Right kidney (tissue), 9 donors: Measurements from ENCODE around the gene SLC39A13.
A peak's percentile ranks its signal among the peaks of the same experiment; 100 is the strongest.

ENCODE experiments used
- DNase-seq: peaks from one replicate; pipeline ENCODE4 v3.0.0-alpha.2; 2016
- long read RNA-seq, 8 donors: transcript quantifications; one replicate each; lab custom pipeline, GENCODE V29; 2026

The SLC39A13 gene
- long read RNA-seq, donor 1, partial matches to known transcripts, result 0 of 26 reads
- long read RNA-seq, donor 1, other reads (novel, unspliced or antisense), result 24 of 26 reads
- long read RNA-seq, donor 2, partial matches to known transcripts, result 0 of 14 reads
- long read RNA-seq, donor 2, other reads (novel, unspliced or antisense), result 14 of 14 reads
- long read RNA-seq, donor 3, partial matches to known transcripts, result 25 of 37 reads
- long read RNA-seq, donor 3, other reads (novel, unspliced or antisense), result 10 of 37 reads
- long read RNA-seq, donor 4, partial matches to known transcripts, result 0 of 14 reads
- long read RNA-seq, donor 4, other reads (novel, unspliced or antisense), result 11 of 14 reads
- long read RNA-seq, donor 5, partial matches to known transcripts, result 27 of 44 reads
- long read RNA-seq, donor 5, other reads (novel, unspliced or antisense), result 16 of 44 reads
- long read RNA-seq, donor 6, partial matches to known transcripts, result 0 of 23 reads
- long read RNA-seq, donor 6, other reads (novel, unspliced or antisense), result 19 of 23 reads
- long read RNA-seq, donor 7, partial matches to known transcripts, result 0 of 22 reads
- long read RNA-seq, donor 7, other reads (novel, unspliced or antisense), result 19 of 22 reads
- long read RNA-seq, donor 8, partial matches to known transcripts, result 0 of 18 reads
- long read RNA-seq, donor 8, other reads (novel, unspliced or antisense), result 15 of 18 reads

DNA sequence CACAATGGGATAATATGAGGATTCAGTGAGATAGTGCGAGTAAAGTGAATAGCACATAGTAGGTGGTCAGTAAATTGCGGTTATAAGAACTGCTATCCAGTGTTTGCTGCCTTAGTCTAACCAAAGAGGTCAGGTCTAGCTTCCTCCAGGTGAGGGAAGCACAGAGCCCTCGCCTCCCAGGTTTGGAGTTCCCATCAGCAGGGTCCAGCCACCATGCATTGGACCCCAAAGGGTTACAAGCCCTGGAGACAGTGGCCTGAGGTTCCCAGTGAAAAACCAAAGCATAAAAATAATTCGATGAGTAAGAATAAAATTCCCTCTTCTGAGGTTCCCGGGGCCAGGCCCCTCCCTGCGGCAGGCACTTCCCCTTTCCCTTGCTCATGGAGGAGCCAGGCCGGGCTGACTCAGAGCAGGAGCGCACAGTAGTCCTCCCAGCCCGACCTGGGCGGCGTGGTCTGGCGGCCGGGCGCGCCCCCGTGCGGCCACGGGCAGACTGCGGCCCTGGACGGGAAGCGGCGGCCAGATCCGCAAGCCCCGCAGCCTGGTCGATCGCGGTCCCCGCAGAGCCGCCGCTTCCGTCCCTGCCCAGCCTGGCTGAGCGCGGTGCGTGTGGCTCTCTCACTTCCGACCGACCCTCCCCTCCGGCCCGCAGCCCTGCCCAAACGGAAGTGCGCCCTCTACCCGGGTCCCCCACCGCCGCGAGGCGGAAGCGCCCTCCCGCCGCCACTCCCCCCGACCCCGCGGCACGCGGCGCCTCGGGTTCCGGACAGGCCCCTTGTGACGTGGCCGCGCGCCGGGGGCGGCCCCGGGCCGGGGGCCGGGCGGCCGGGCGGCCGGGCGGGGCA is at the start of gene SLC39A13:
TSS of gene SLC39A13 (plus strand) at position 845 of the 845 bp plus-strand sequence. CDS start 1,505 bp downstream, outside the sequence.
- DNase-seq, result peak; percentile 98

DNA sequence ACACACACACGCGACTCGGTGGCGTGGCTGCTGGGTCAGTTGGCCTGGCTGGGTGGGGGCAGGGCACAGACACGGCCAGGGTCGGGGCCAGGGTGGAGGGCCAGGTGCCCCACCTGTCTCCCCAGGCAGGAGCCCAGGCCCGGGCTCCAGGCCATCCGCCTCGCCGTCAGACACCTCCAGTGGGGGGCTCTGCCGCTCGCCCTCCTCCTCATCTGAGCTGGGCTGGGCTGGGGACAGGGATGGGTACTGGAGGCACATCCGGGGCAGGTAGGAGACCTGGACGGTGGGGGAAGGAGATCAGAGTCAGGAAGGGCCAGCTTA is 49.7 kb upstream of the SLC39A13 start:
- DNase-seq, result no peak

DNA sequence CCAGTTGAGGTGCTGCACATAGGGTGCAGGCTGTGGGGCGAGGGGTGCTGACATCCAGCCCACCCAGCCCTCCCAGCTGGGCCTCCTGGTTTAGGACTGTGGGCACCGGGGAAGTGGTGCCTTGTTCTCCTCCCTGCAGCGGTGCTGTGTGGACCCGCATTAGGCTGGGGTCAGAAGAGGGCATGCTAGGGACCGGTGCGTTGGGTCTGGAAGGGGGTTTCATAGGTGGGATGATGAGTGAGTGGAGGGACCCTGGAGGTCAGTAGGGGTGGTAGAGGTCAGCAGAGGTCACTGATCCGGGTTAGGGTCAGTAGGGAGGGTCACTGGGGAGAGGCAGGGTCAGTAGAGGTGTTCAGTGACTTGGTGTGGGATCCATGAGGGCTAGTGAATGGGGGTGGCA is 49.2 kb upstream of the SLC39A13 start:
- no peak for DNase-seq

DNA sequence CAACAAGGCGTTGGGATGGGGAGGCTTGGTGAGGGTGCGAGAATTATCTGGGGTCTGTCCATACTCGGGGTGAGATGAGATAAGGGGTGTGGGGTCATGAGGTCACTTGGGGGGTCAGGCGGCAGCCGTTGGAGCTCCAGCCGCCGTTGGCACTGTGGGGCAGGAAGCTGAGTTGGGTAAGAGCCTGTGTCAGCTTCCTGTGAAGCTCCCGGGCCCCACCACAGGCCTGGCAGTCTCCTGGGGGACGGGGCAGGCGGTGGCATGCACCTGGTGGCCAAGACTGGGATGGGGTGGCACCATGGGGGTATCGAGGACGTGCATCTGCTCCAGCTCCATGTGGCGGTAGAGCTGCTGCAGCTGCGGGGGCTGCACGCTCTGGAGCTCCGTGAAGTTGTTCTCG is 48.8 kb upstream of the SLC39A13 start:
- DNase-seq, result no peak

DNA sequence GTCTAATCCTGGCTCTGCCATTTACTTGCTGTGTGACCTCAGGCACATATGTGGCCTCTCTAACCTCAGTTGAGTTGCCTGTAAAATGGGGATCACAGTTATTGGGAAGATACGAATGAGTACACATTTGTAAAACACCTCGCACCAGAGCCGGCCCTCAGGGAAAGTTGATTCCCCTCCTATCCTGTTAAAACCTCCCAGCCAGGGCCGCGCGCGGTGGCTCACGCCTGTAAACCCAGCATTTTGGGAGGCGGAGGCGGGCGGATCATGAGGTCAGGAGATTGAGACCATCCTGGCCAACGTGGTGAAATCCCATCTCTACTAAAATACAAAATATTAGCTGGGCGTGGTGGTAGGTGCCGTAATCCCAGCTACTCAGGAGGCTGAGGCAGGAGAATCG is 48.0 kb upstream of the SLC39A13 start:
- no peak for DNase-seq

DNA sequence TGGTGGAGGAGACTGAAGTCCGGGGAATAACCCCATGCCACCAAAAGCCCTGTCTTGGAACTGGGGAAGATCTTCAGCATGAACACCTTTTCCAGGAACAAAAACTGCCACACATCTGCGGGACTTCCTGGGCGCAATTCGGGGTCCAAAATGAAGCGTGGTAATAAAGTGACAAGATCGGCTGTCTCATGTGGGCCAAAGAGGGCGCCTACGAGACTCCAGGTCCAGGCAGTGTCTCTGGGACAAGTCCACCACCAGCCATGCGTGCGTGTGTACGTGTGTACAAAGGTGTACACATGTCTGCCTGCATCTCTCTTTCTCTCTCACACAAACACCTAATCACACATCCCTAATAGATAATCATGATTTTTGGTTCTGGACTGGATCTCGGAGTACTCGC is 47.0 kb upstream of the SLC39A13 start:
- DNase-seq, result no peak

DNA sequence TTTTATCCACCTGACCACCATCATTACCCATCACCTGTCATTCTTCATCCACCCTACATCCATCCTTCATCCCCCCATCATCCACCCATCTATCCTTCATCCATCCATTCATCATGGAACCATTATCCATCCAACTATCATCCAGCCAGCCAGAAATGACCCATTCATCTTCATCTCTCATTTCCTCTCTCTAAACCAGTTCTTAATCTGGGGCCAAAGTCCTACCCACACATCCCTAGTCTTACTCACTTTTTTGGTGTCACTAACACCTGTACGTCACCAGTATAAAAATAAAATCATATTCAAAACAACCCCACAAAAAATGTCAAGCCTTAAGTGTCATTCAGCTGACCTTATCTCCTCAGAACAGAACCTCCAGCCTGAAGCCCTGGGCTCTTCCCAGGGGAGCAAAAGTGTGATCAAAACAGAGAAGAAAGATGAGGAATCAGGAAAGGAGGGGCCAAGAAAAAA is 42.3 kb upstream of the SLC39A13 start:
- DNase-seq, result no peak

DNA sequence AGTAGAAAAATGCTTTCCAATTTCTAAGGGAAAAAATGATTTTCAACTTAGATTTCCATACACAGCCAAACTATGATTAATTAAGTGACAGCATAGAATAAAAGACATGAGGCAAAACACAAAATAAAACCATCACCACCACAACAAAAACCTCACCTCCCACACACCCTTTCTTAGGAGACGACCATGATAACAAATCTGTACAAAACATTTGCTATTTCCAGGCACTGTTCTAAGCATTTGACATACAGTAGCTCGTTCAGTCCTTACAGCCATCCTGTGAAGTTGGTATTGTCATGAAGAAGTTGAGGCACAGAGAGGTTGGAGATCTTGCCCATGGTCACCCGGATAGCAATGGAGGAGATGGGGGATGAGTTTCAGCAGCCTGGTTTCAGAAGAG is 38.7 kb upstream of the SLC39A13 start:
- DNase-seq, result no peak

DNA sequence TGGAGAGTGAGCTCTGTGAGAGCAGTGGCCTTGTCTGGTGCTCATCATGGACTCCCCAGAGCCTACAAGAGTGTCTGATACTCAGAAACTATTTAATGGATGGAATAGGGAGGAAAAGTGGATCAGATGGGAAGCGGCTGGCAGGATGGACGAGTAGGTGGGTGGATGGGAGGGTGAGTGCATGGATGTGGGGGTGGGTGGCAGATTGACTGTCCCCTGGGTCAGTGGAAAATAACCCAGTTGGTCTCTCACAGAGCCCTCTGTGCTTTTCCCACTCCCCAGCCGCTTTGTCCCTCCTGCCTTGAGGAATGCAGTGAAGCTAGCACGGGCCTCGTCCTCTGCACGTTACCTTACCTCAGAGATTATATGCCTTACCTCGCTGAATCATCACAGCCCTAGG is 36.0 kb upstream of the SLC39A13 start:
- DNase-seq, result no peak

DNA sequence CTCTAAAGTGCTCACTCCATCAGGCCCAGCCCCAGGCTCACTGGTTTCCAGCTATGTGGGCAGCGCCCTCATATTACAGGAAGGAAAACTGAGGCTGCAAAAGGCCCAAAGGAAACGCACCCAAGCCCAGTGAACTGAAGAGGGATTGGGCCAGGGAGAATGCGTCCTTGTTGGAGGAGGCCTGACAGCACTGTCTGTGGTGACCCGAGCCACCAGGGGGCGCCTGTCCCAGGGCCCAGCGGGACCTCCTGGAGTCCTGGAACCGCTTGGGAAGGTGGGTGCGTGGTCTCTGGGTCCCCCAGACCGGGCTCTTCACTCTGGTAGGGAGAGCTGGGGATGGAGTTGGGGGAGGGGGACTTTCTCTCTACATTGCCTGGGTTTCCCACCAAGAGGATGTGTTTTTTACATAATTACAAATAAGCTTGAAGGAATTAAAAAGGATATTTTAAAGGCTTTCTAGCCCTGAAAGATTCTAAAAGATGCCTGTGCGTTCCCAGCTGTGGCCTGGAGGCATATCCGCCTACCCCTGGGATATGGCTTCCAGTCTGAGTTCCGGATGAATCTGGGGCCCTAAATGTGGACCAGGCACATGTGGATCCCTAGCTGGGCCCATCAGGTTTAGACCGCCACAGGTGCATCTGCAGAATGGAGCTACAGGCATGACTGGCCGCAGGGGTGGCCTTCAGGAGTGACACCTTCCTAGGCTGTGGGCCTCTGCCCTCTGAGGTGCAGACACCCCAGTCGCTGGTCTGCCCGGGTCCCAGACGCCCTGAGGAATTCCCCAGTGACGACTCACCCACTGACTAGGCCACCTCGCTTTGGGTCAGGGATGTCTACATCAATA is 34.3 kb upstream of the SLC39A13 start:
- DNase-seq, result peak; percentile 65

DNA sequence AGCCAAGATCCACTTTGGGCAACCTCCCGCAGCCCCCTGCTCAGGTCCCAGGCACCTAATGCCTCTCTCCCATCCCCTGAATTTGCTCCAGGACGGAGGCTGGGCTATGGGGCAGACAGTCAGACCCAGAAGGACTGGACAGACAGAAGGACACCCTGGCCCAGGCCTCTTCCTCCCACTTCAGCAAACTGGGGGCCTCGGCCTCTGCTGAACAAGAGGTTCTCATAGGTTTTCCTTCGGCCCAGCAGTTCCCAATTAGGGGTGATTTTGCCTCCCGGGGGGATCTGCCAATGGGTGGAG is 33.7 kb upstream of the SLC39A13 start:
- no peak for DNase-seq

DNA sequence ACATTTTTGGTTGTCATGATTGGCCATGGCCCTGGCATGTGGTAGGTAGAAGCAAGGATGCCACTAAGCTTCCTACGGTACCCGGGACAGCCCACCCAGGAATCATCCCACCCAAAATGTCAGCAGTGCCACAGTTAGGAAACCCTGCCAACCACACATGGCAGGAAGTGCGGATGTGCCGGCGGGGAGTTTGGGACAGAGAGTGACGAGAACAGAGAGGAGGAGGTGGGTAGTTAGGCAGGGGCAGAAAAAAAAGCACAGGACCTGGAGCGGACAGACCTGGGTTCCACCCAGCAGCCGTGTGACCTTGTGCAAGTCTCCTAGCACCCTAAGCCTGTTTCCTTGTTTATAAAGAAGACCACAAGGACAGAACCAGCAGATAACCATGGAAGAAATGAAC is 33.4 kb upstream of the SLC39A13 start:
- DNase-seq, result no peak

DNA sequence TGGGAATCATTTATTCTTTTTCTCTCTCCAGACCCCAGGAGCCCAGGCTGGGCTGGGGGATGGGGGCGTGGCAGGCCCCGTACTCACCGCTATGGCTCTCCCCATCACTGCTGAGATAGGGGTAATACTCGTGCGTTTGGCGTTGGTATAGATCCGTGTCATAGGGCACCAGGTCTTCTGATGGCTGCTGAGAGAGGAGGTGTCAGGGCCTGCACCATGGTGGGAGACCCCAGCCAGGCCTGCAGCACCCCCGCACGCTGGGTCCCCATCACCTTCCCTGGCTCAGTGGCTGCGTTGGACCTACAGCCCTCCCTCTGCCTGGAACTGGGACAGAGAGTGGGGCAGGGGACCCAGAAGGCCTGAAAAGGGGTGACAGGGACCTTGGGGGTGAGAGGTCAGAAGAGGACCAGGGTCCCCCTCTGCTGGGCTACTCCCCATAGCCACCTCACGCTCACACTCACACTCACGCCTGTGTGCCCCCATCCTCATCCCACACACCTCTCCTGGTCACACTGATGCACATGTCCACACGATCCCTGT is 32.8 kb upstream of the SLC39A13 start:
- no peak for DNase-seq

DNA sequence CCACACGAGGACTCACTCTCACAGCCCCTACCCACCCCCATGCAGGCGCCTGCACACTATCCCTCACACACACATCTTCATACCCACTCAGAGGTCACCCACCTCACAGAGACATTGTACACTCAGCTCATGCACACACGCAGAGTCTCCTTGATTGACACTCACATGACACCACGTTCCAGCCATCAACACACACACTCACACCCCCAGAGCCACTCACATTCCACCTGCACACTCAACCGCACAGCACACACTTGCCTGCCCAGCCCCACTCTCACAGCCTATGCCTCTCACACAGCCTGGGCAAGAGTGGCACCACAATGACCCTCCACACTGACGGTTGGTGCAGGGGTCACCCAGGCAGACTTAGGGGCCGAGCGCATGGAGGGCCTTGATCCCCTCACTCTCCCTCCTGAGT is 32.3 kb upstream of the SLC39A13 start:
- peak; percentile 55 for DNase-seq

DNA sequence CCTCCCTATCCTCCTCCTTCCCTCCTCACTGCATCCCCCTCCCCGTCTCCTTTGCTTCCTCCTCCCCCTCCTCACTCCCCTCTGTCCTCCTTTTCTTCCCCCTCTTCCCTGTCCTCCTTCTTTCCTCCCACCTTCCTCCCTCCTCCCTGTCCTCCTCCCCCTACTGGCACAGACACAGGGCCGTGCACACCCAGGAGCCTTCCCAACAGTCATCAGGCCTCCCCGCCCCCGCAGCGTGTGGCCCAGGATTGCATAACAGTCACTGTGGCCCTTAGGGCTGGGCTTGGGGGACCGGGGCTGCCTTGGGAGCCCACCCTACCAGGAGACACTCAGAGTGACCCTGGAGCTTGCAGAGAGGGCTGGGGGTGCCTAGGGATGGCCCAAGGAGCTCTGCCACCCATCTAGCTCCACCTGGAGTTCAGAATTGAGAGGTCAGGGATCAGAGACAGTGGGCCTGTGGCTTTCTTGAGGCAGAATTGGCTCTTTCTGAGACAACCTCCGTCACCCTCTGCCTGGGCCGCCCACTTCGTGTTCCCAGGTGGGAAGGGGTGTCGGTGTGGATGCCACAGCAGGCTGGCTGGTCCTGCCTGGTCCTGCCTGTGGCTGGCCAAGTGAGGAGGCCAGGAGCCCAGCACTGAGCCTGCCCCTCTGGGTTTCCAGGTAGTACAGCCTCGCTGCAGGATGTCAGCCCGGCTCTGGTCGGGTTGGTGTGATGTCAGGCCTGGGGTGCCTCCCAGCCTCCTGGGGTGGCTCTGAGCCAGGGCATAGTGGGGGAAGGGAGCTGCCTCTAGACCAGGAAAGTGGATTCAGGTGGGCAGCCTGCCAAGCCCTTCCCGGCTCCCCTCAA is 31.6 kb upstream of the SLC39A13 start:
- no peak for DNase-seq

DNA sequence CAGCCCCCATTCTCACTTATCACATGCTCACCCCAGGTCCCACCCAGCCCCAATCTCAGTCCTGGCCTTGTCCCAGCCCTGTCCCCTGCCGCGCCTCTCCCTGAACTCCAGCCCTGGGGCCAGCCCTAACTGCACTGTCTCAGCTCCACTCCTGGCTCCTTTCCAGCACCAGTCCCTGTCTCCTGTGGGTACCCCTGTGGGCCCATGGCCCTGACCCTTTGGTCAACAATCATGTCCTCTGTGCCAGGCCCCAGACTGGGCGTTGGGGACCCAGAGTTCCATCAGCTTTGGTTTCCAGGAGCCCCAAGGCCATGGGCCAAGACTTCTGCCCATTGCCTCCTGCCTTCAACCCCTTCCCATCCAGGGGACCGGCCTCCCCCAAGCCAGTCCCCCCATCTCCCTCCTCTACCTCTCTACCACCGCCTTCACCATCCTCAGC is 30.8 kb upstream of the SLC39A13 start:
- DNase-seq, result no peak

DNA sequence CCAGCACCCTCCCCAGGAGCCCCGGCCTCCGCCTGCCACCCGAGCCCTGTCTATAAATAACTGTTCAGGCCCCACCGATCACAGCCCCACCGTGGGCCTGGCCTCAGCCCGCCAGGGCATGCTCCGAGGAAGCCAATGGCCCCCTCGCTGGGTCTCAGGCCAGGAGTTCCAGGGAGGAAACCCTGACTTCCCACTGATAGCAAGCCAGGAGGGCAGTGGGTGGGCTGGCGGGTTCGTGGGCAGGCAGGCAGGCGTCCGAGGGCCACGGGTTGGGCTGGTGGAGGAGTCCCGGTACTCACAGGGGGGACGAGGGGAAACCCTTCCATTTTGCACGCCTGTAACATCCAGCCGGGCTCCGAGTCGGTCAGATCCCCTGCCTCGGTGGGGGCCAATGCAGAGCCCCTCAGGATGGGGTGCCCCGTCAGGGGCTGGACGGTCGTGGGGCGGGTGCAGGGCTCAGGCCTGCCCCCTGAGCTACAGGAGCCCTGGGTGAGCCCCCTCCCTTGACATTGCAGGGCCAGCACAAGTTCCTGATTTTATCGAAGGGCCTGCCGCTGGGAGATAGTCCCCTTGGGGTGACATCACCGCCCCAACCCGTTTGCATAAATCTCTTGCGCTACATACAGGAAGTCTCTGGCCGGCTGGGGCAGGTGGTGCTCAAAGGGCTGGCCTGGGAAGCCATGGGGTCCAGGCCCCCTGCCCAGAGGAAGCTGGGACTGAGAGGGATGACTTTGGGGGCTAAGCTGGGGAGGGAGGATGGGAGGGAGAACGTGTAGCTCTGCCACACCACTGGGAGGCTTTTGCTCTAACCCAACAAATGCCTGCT is 30.2 kb upstream of the SLC39A13 start, which contains the start of gene SPI1:
TSS of gene SPI1 (minus strand) at position 538 of the 826 bp plus-strand sequence. CDS start at position 344, 194 bp downstream.
- no peak for DNase-seq

DNA sequence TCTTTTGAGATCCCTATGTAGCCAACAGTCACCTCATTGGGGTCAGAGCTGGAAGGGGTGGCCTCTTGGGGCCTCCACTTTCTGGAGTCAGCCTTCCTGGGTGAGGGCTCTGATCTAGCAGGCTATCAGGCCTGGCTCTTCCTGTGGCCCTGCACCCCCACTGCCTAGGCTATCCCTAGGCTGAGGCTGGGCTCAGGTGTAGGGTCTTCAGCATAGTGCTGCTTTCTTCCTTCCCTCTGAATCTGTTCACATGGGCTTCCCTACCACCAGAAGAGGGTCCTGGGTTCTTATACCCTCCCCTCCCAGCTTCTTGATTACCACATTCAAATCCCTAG is 29.6 kb upstream of the SLC39A13 start:
- DNase-seq, result no peak

DNA sequence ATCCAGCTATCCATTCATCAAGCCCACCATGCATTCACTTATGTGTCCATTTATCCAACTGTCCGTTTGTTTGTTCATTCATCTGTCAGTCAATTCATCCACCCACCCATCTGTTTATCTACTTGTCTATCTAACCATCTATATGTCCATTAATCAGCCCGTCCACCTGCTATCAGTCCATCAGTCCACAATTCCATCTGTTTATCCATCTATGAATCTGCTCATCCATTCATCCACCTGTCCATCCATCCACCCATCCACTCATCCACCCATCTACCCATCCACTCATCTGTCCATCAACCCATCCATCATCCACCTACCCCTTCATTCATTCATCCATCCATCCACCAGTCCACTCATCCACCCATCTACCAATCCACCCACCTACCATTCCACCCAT is 29.1 kb upstream of the SLC39A13 start:
- no peak for DNase-seq

DNA sequence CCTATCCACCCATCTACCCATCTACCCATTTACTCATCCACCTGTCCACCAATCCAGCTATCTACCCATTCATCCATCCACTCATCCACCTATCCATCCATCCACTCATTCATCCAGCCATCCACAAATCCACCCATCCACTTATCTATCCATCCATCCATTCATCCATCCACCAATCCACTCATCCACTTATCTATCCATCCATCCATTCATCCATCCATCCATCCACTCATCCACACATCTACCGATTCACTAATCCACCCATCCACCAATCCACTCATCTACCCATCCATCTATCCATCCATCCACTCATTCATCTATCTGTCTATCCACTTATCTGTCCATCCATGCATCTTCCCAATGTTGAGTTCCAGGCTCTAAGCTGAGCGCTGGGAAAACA is 28.3 kb upstream of the SLC39A13 start:
- DNase-seq, result no peak
